Measurements from ENCODE around the gene MLXIP.
A peak's percentile ranks its signal among the peaks of the same experiment; 100 is the strongest.
"Not testable (repeated sequence)": the region's sequence is repeated elsewhere in the genome, so short reads cannot be mapped to it uniquely, and the experiment has no call there.

Gene MLXIP

GRCh38 chr12:122078141-122079032 lies at the start of gene MLXIP:
Gene MLXIP (plus strand): TSS chr12:122078756. CDS start chr12:122078854, 98 bp downstream.
- DNase-seq (ENCODE audit: low read depth in 2 of 3, low spot score in 1 of 3): peak; percentile 78 to 88 (median 79)

GRCh38 chr12:122028905-122029560 lies 49.5 kb upstream of the MLXIP start:
- no peak for DNase-seq (ENCODE audit: low read depth in 2 of 3, low spot score in 1 of 3)

- no peak for DNase-seq (ENCODE audit: low read depth in 2 of 3, low spot score in 1 of 3)
These were observed 48.7 kb upstream of the MLXIP start for GRCh38 chr12:122029620-122030423.

GRCh38 chr12:122030424-122031035 lies 48.0 kb upstream of the MLXIP start:
- no peak for DNase-seq (ENCODE audit: low read depth in 2 of 3, low spot score in 1 of 3)

GRCh38 chr12:122031342-122032216 lies 47.0 kb upstream of the MLXIP start:
- DNase-seq (ENCODE audit: low read depth in 2 of 3, low spot score in 1 of 3): peak in 2 of 3 donors; percentile 51 to 67

- no peak for DNase-seq (ENCODE audit: low read depth in 2 of 3, low spot score in 1 of 3)
These were observed 46.0 kb upstream of the MLXIP start for GRCh38 chr12:122032580-122032979.

GRCh38 chr12:122035292-122035691 lies 43.3 kb upstream of the MLXIP start:
- no peak for DNase-seq (ENCODE audit: low read depth in 2 of 3, low spot score in 1 of 3)

GRCh38 chr12:122036153-122036552 lies 42.4 kb upstream of the MLXIP start:
- DNase-seq (ENCODE audit: low read depth in 2 of 3, low spot score in 1 of 3): no peak

- DNase-seq (ENCODE audit: low read depth in 2 of 3, low spot score in 1 of 3): no peak
These were observed 37.8 kb upstream of the MLXIP start for GRCh38 chr12:122040579-122041386.

GRCh38 chr12:122041458-122041857 lies 37.1 kb upstream of the MLXIP start:
- DNase-seq (ENCODE audit: low read depth in 2 of 3, low spot score in 1 of 3): not testable (repeated sequence)

GRCh38 chr12:122042910-122043309 lies 35.6 kb upstream of the MLXIP start:
- DNase-seq (ENCODE audit: low read depth in 2 of 3, low spot score in 1 of 3): no peak

GRCh38 chr12:122043476-122043875 lies 35.1 kb upstream of the MLXIP start:
- DNase-seq (ENCODE audit: low read depth in 2 of 3, low spot score in 1 of 3): no peak

GRCh38 chr12:122045262-122045661 lies 33.3 kb upstream of the MLXIP start:
- DNase-seq (ENCODE audit: low read depth in 2 of 3, low spot score in 1 of 3): no peak

- DNase-seq (ENCODE audit: low read depth in 2 of 3, low spot score in 1 of 3): no peak
These were observed 32.4 kb upstream of the MLXIP start for GRCh38 chr12:122046145-122046544.

GRCh38 chr12:122048151-122048550 lies 30.4 kb upstream of the MLXIP start:
- no peak for DNase-seq (ENCODE audit: low read depth in 2 of 3, low spot score in 1 of 3)

- DNase-seq (ENCODE audit: low read depth in 2 of 3, low spot score in 1 of 3): no peak
These were observed 28.7 kb upstream of the MLXIP start for GRCh38 chr12:122049827-122050226.

- no peak for DNase-seq (ENCODE audit: low read depth in 2 of 3, low spot score in 1 of 3)
These were observed 27.9 kb upstream of the MLXIP start for GRCh38 chr12:122050706-122051105.

- no peak for DNase-seq (ENCODE audit: low read depth in 2 of 3, low spot score in 1 of 3)
These were observed 27.2 kb upstream of the MLXIP start for GRCh38 chr12:122051231-122051876.

- DNase-seq (ENCODE audit: low read depth in 2 of 3, low spot score in 1 of 3): no peak
These were observed 26.3 kb upstream of the MLXIP start for GRCh38 chr12:122052285-122052684.

Measured in stimulated activated CD4-positive, alpha-beta T cell treated with anti-CD3 and anti-CD28 coated beads, Interleukin-12 subunit alpha, Interleukin-12 subunit beta, amount 100 ng/mL, for 48 hours (primary cell).